SK-N-SH treated with all-trans-retinoic acid at 6 μM for 48 hours (cell line): ENCODE results near the gene RPP25L.

ENCODE experiments used
- ZNF8 ChIP-seq: fragments of 450-650 bp; formaldehyde crosslinking; IDR thresholded peaks from 2 replicates; pipeline ENCODE4 v1.5.0; 2020; ENCODE audit warnings: mild to moderate bottlenecking, moderate library complexity
- TF ChIP-seq, protein P1 (sequence below): fragments of 250-450 bp; sonication (Bioruptor Pico); IDR thresholded peaks from 2 replicates; pipeline ENCODE4 v1.5.0; 2020; ENCODE audit warnings: mild to moderate bottlenecking, moderate library complexity
- TF ChIP-seq, protein P2 (sequence below): fragments of 250-450 bp; sonication (Bioruptor Pico); IDR thresholded peaks from 2 replicates; pipeline ENCODE4 v1.8.0; 2021; ENCODE audit warnings: low read depth, mild to moderate bottlenecking, moderate library complexity, borderline replicate concordance

DNA sequence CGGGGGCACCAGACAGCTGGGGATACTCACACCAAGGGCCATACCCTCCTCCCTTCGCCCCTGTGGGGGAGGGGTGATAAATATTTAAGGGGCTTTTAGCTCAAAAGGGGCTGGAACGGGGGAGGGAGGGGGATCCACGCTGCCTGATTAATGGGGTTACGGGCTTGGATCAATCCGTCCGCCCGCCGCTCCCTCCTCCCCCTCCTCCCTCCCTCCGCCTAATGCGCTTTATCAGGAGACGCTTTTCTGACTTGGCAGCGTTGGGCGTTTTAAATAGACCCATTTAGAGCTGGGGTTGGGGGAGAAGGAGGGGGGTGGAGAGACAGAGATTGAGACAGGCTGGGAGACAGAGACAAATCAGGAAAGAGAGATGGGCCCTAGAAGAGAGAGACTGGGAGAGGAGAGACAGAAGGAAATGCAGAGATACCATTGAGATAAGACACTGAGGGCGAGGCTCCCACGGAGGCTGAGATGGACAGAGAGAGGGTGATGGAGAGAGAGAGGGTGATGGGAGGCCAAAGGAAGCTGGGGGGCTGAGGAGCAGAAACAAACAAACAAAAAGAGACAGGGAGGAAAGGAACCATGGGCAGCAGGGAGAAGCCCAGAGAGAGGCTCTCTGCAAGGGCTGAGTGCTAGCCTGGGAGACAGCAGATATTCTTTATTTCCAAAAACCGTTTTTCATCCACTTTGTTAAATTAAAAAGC, 32.6 kb downstream of the RPP25L start:
- TF ChIP-seq, protein P1, sequence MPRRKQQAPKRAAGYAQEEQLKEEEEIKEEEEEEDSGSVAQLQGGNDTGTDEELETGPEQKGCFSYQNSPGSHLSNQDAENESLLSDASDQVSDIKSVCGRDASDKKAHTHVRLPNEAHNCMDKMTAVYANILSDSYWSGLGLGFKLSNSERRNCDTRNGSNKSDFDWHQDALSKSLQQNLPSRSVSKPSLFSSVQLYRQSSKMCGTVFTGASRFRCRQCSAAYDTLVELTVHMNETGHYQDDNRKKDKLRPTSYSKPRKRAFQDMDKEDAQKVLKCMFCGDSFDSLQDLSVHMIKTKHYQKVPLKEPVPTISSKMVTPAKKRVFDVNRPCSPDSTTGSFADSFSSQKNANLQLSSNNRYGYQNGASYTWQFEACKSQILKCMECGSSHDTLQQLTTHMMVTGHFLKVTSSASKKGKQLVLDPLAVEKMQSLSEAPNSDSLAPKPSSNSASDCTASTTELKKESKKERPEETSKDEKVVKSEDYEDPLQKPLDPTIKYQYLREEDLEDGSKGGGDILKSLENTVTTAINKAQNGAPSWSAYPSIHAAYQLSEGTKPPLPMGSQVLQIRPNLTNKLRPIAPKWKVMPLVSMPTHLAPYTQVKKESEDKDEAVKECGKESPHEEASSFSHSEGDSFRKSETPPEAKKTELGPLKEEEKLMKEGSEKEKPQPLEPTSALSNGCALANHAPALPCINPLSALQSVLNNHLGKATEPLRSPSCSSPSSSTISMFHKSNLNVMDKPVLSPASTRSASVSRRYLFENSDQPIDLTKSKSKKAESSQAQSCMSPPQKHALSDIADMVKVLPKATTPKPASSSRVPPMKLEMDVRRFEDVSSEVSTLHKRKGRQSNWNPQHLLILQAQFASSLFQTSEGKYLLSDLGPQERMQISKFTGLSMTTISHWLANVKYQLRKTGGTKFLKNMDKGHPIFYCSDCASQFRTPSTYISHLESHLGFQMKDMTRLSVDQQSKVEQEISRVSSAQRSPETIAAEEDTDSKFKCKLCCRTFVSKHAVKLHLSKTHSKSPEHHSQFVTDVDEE (CRISPR knock-in tag): no peak
- TF ChIP-seq, protein P2, sequence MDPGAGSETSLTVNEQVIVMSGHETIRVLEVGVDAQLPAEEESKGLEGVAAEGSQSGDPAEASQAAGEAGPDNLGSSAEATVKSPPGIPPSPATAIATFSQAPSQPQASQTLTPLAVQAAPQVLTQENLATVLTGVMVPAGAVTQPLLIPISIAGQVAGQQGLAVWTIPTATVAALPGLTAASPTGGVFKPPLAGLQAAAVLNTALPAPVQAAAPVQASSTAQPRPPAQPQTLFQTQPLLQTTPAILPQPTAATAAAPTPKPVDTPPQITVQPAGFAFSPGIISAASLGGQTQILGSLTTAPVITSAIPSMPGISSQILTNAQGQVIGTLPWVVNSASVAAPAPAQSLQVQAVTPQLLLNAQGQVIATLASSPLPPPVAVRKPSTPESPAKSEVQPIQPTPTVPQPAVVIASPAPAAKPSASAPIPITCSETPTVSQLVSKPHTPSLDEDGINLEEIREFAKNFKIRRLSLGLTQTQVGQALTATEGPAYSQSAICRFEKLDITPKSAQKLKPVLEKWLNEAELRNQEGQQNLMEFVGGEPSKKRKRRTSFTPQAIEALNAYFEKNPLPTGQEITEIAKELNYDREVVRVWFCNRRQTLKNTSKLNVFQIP (CRISPR knock-in tag): no peak
- no peak for TF ChIP-seq ZNF8 (CRISPR knock-in tag)
